OCI-LY3 (cell line): ENCODE measurements around the gene ATP12A.

ENCODE experiments used
- CTCF ChIP-seq: fragments of 200-600, 300-600 bp; sonication (generic); IDR thresholded peaks from 2 replicates; pipeline ENCODE4 v1.5.1; 2014; ENCODE audit warnings: antibody characterized with exemption, low read length, low read depth
- EZH2phosphoT487 ChIP-seq: fragments of 200-600 bp; shearing (Covaris generic); IDR thresholded peaks from 2 replicates; pipeline ENCODE4 v1.6.1; 2018; ENCODE audit warnings: antibody characterized with exemption, mixed run types, low read depth

DNA sequence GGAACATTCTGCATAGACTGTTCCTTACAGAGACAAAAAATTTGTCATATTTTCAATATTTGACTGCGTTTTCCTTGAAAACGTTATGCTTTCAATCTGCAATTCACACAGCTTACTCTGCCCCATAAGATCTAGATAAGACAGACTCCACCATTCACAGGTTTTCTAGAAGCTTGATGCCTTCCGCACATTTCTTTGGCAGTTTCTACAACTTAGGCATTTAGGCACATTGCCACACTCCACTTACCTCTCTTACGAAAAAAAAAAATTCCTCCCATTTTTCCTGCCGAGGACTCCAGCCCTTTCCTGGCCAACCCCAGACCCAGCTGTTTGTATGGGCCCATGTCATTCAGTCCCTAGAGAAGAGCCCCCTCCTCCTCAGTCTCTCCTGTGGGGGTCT lies 11.2 kb downstream of the ATP12A start:
- no peak for TF ChIP-seq CTCF
- TF ChIP-seq EZH2phosphoT487: no peak
